ENCODE results near the gene CDC42EP4. TPM values are rescaled to one million over a fixed set of nuclear protein-coding genes. Genes with fewer than 3 reads are reported as not detected.

Gene CDC42EP4
- total RNA-seq, 5 donors from 2014 or later (not counting 1 experiment from before 2014, with no cell fraction given): 1.1 to 3.7 (median 1.3) TPM

DNA sequence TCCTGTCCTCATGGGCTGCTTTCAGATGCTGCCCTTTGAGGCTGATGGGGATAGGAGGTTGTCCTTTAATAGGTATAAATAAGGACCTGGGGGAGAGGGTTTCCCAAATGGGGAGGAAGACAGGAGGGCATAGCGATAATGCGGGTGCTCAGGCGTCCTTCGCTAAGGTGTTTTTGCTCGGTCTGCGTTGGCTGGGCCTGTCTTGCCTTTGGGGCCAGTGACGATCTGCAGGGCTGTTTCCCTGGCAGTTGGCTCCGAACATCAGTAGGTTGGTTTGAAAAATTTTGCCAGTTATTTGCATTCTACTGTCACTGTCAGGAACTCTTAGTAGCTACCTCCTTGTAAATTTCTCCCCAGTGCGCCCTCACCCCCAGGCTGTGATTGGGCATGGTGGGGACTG lies 37.8 kb upstream of the CDC42EP4 start:
- no peaks in the 10 kb centered on the region for H3K4me1 Mint-ChIP-seq
- H3K9me3 Mint-ChIP-seq: no peaks in the 10 kb centered on the region
- H3K4me3 ChIP-seq (ENCODE audit: control insufficient read depth in 1 of 2, extremely low read depth in 1 of 2, low read length in 1 of 2): no peak overlapping the region
- 98% methylated on average over 6 of the region's 9 CpGs for WGBS (ENCODE audit: insufficient coverage)
- peaks cover 0 to 11% of the 10 kb centered on the region in 2 experiments for H3K27me3 ChIP-seq (replicated peaks in 1 of 2; ENCODE audit: control insufficient read depth in 2 of 2, extremely low read depth in 1 of 2, insufficient read depth in 2 of 2, low read length in 1 of 2)
- H3K4me1 ChIP-seq (ENCODE audit: control insufficient read depth in 1 of 2, extremely low read depth in 1 of 2, insufficient read depth in 2 of 2, low read length in 2 of 2): no peaks in the 10 kb centered on the region
- no peaks in the 10 kb centered on the region for H3K36me3 ChIP-seq (ENCODE audit: control insufficient read depth in 2 of 2, extremely low read depth in 1 of 2, insufficient read depth in 1 of 2, low read length in 1 of 2)
- ATAC-seq (replicated peaks in 1 of 4) (no peak), DNase-seq (no peak)
- H3K27ac Mint-ChIP-seq: no peak overlapping the region
- no peak overlapping the region for H3K4me3 Mint-ChIP-seq
- H3K27ac ChIP-seq (ENCODE audit: low read length): no peak overlapping the region
- no peaks in the 10 kb centered on the region for H3K9me3 ChIP-seq
- POLR2A ChIA-PET: no interaction called here
- CTCF ChIA-PET: no interaction called here
- H3K27me3 Mint-ChIP-seq: no peaks in the 10 kb centered on the region
- H3K36me3 Mint-ChIP-seq: no peaks in the 10 kb centered on the region

GRCh38 chr17:73349138-73349537 lies 37.3 kb upstream of the CDC42EP4 start:
- CTCF ChIA-PET: no interaction called here
- POLR2A ChIA-PET: no interaction called here
- H3K4me1 ChIP-seq (ENCODE audit: control insufficient read depth in 1 of 2, extremely low read depth in 1 of 2, insufficient read depth in 2 of 2, low read length in 2 of 2): no peaks in the 10 kb centered on the region

DNA sequence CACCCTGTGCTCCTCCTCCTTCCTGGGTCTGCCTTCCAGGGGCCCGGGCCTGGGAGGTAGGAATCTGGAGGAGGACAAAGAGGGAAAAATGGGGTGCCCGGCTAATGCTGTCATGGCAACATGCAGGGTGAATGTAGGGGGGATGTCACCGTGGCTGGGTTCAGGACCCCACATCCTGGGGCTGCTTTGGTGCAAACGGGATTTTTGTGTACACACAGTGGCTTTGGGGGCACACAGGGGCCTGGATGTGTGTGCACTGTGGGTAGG lies 37.0 kb upstream of the CDC42EP4 start:
- H3K27ac Mint-ChIP-seq: no peak overlapping the region
- Histone ChIP-seq H3K4me1 (ENCODE audit: control insufficient read depth in 1 of 2, extremely low read depth in 1 of 2, insufficient read depth in 2 of 2, low read length in 2 of 2) (no peaks in the 10 kb centered on the region), H3K36me3 (ENCODE audit: control insufficient read depth in 2 of 2, extremely low read depth in 1 of 2, insufficient read depth in 1 of 2, low read length in 1 of 2) (no peaks in the 10 kb centered on the region), H3K9me3 (no peaks in the 10 kb centered on the region), H3K4me3 (ENCODE audit: control insufficient read depth in 1 of 2, extremely low read depth in 1 of 2, low read length in 1 of 2) (no peak overlapping the region), H3K27ac (ENCODE audit: low read length) (no peak overlapping the region), H3K27me3 (replicated peaks in 1 of 2; ENCODE audit: control insufficient read depth in 2 of 2, extremely low read depth in 1 of 2, insufficient read depth in 2 of 2, low read length in 1 of 2) (peaks cover 0 to 20% of the 10 kb centered on the region in 2 experiments)
- no peak overlapping the region for H3K4me3 Mint-ChIP-seq
- ATAC-seq (replicated peaks in 1 of 4) (no peak), DNase-seq (no peak)
- CTCF ChIA-PET: no interaction called here
- H3K4me1 Mint-ChIP-seq: no peaks in the 10 kb centered on the region
- H3K9me3 Mint-ChIP-seq: no peaks in the 10 kb centered on the region
- 63% methylated on average over 4 of the region's 4 CpGs for WGBS (ENCODE audit: insufficient coverage)
- H3K27me3 Mint-ChIP-seq: no peaks in the 10 kb centered on the region
- H3K36me3 Mint-ChIP-seq: no peaks in the 10 kb centered on the region
- POLR2A ChIA-PET: no interaction called here

More at GRCh38 chr17:73349138-73349537, 37.3 kb upstream of the CDC42EP4 start:
- no peaks in the 10 kb centered on the region for H3K36me3 Mint-ChIP-seq
- DNase-seq: no peak
- no peak overlapping the region for H3K4me3 Mint-ChIP-seq
- WGBS (ENCODE audit: insufficient coverage): 77% methylated on average over 5 of the region's 6 CpGs
- no peaks in the 10 kb centered on the region for H3K36me3 ChIP-seq (ENCODE audit: control insufficient read depth in 2 of 2, extremely low read depth in 1 of 2, insufficient read depth in 1 of 2, low read length in 1 of 2)
- H3K4me3 ChIP-seq (ENCODE audit: control insufficient read depth in 1 of 2, extremely low read depth in 1 of 2, low read length in 1 of 2): no peak overlapping the region
- no peaks in the 10 kb centered on the region for H3K27me3 Mint-ChIP-seq
- no peaks in the 10 kb centered on the region for H3K4me1 Mint-ChIP-seq
- peaks cover 0 to 16% of the 10 kb centered on the region in 2 experiments for H3K27me3 ChIP-seq (replicated peaks in 1 of 2; ENCODE audit: control insufficient read depth in 2 of 2, extremely low read depth in 1 of 2, insufficient read depth in 2 of 2, low read length in 1 of 2)
- H3K27ac Mint-ChIP-seq: no peak overlapping the region
- H3K9me3 ChIP-seq: no peaks in the 10 kb centered on the region
- no peak for ATAC-seq (replicated peaks in 1 of 4)
- H3K27ac ChIP-seq (ENCODE audit: low read length): no peak overlapping the region
- H3K9me3 Mint-ChIP-seq: no peaks in the 10 kb centered on the region

DNA sequence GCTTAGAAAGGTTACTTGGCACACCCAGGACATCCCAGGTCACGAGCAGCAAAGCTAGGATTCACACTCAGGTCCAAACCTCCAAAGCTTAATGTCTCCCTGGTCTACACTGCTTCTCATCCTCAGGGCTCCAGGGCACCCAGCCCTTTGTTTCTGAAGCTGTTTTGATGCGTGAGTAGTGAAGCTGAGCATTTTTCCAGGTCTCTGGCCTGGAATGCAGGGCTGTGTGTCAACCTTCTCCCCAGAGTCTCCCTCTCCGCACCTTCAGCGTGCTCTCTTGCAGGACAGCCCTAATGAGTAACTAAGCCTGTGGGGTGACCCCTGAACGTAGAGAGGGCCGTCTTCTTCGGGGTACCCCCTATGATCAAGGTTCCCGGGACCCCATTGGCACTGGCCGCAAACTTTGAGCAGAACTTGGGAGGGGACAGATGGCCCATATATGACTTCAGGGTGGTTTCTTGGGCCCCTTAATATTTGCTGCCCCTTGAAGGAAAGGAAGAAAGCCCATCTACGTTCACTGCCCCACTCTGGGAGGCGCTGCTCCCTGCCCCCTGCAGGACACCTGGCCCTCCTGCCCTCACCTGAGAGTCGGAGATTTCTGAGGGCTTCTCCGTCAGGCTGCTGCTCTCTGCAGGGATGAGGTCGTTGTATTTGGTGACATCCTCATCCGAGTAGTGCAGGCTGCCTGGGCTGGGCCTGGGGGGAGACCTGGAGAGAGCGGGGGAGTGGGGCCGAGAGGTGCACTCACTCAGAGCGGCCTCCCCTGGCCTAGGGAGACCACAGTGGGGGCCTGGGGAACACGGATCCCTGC lies 36.4 kb upstream of the CDC42EP4 start:
- ChIA-PET CTCF (no interaction called here), POLR2A (no interaction called here)
- Mint-ChIP-seq H3K36me3 (no peaks in the 10 kb centered on the region), H3K27me3 (no peaks in the 10 kb centered on the region), H3K4me3 (no peak overlapping the region), H3K27ac (no peak overlapping the region), H3K9me3 (no peaks in the 10 kb centered on the region), H3K4me1 (no peaks in the 10 kb centered on the region)
- DNase-seq (no peak), ATAC-seq (replicated peaks in 1 of 4) (no peak)
- Histone ChIP-seq H3K9me3 (no peaks in the 10 kb centered on the region), H3K4me3 (ENCODE audit: control insufficient read depth in 1 of 2, extremely low read depth in 1 of 2, low read length in 1 of 2) (no peak overlapping the region), H3K36me3 (ENCODE audit: control insufficient read depth in 2 of 2, extremely low read depth in 1 of 2, insufficient read depth in 1 of 2, low read length in 1 of 2) (no peaks in the 10 kb centered on the region), H3K27ac (ENCODE audit: low read length) (no peak overlapping the region), H3K27me3 (replicated peaks in 1 of 2; ENCODE audit: control insufficient read depth in 2 of 2, extremely low read depth in 1 of 2, insufficient read depth in 2 of 2, low read length in 1 of 2) (peaks cover 0 to 25% of the 10 kb centered on the region in 2 experiments), H3K4me1 (ENCODE audit: control insufficient read depth in 1 of 2, extremely low read depth in 1 of 2, insufficient read depth in 2 of 2, low read length in 2 of 2) (no peaks in the 10 kb centered on the region)
- 79% methylated on average over 13 of the region's 19 CpGs for WGBS (ENCODE audit: insufficient coverage)

GRCh38 chr17:73347351-73347750 lies 35.5 kb upstream of the CDC42EP4 start:
- H3K36me3 Mint-ChIP-seq: no peaks in the 10 kb centered on the region
- Histone ChIP-seq H3K9me3 (no peaks in the 10 kb centered on the region), H3K4me1 (ENCODE audit: control insufficient read depth in 1 of 2, extremely low read depth in 1 of 2, insufficient read depth in 2 of 2, low read length in 2 of 2) (no peaks in the 10 kb centered on the region), H3K4me3 (ENCODE audit: control insufficient read depth in 1 of 2, extremely low read depth in 1 of 2, low read length in 1 of 2) (no peak overlapping the region), H3K36me3 (ENCODE audit: control insufficient read depth in 2 of 2, extremely low read depth in 1 of 2, insufficient read depth in 1 of 2, low read length in 1 of 2) (no peaks in the 10 kb centered on the region), H3K27me3 (replicated peaks in 1 of 2; ENCODE audit: control insufficient read depth in 2 of 2, extremely low read depth in 1 of 2, insufficient read depth in 2 of 2, low read length in 1 of 2) (peaks cover 0 to 33% of the 10 kb centered on the region in 2 experiments), H3K27ac (ENCODE audit: low read length) (no peak overlapping the region)
- H3K27ac Mint-ChIP-seq: no peak overlapping the region
- no peaks in the 10 kb centered on the region for H3K4me1 Mint-ChIP-seq
- H3K9me3 Mint-ChIP-seq: no peaks in the 10 kb centered on the region
- H3K4me3 Mint-ChIP-seq: no peak overlapping the region
- ATAC-seq (replicated peaks in 1 of 4): no peak
- POLR2A ChIA-PET: no interaction called here
- no peaks in the 10 kb centered on the region for H3K27me3 Mint-ChIP-seq
- DNase-seq: no peak
- CTCF ChIA-PET: no interaction called here
- WGBS (ENCODE audit: insufficient coverage): 31% methylated on average over 3 of the region's 5 CpGs

DNA sequence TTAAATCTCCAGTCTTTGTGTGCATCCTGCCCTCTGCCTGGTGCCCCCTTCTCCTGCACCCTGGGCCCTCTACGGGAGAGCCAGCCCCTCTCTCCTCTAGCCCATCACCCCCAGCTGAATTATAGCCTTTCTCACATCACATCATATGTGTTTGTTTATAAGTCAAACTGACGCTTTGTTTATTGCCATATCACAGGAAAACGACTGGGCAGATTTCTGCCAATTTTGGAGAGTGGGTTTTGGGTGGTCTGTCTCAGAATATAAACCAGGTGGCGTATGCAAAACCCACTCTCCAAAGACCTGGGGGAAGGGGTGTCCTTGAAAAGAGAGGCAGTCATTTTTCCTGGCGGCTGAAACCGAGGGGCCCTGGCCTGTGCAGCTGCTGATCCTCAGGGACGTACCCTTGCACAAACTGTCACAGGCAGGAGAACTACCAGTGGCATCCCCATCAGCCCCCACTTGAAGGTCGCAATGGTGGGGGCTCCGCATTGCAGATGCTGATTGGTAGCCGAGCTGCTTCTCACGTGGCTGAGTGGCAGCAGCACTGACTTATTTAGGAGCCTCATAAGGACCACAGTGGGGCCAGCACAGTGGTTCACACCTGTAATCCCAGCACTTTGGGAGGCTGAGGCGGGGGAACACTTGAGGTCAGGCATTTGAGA lies 34.8 kb upstream of the CDC42EP4 start:
- Mint-ChIP-seq H3K4me1 (no peaks in the 10 kb centered on the region), H3K27me3 (no peaks in the 10 kb centered on the region), H3K4me3 (no peak overlapping the region), H3K36me3 (no peaks in the 10 kb centered on the region), H3K27ac (no peak overlapping the region), H3K9me3 (no peaks in the 10 kb centered on the region)
- H3K27me3 ChIP-seq (replicated peaks in 1 of 2; ENCODE audit: control insufficient read depth in 2 of 2, extremely low read depth in 1 of 2, insufficient read depth in 2 of 2, low read length in 1 of 2): peaks cover 0 to 40% of the 10 kb centered on the region in 2 experiments
- no peaks in the 10 kb centered on the region for H3K36me3 ChIP-seq (ENCODE audit: control insufficient read depth in 2 of 2, extremely low read depth in 1 of 2, insufficient read depth in 1 of 2, low read length in 1 of 2)
- H3K4me1 ChIP-seq (ENCODE audit: control insufficient read depth in 1 of 2, extremely low read depth in 1 of 2, insufficient read depth in 2 of 2, low read length in 2 of 2): no peaks in the 10 kb centered on the region
- no peak overlapping the region for H3K4me3 ChIP-seq (ENCODE audit: control insufficient read depth in 1 of 2, extremely low read depth in 1 of 2, low read length in 1 of 2)
- WGBS (ENCODE audit: insufficient coverage): 76% methylated on average over 7 of the region's 12 CpGs
- POLR2A ChIA-PET: no interaction called here
- H3K9me3 ChIP-seq: no peaks in the 10 kb centered on the region
- no peak for DNase-seq
- CTCF ChIA-PET: interaction anchor here in 1 of 2 donors (0.6 kb wide), 1 partner anchor 758 kb away, joined by 6 read pairs; no protein-coding TSS in a partner anchor
- H3K27ac ChIP-seq (ENCODE audit: low read length): no peak overlapping the region
- no peak for ATAC-seq (replicated peaks in 1 of 4)
